Endothelial cell of umbilical vein (primary cell): ENCODE data around the gene C8B.

Experiments
- EZH2 ChIP-seq: IDR thresholded peaks from 2 replicates; pipeline ENCODE4 v1.6.1; 2012; ENCODE audit warnings: borderline replicate concordance, low read depth, mild to moderate bottlenecking, moderate library complexity, low read length, inconsistent platforms; ENCODE audit not compliant: severe bottlenecking
- JUN ChIP-seq: IDR thresholded peaks from 2 replicates; pipeline ENCODE4 v1.6.1; 2011; ENCODE audit warnings: borderline replicate concordance, low read depth; ENCODE audit not compliant: insufficient read length, insufficient read depth
- MYC ChIP-seq: IDR thresholded peaks from one replicate; pipeline ENCODE4 v1.6.1; 2011; ENCODE audit warnings: mild to moderate bottlenecking, low read depth, low read length
- POLR2A ChIP-seq: IDR thresholded peaks from 2 replicates; pipeline ENCODE4 v1.6.1; 2012; ENCODE audit warnings: low read depth, mild to moderate bottlenecking, control low read depth, low read length
- POLR2AphosphoS5 ChIP-seq: IDR thresholded peaks from 2 replicates; pipeline ENCODE4 v1.6.1; 2012; ENCODE audit warnings: low read depth, mild to moderate bottlenecking, control low read depth, low read length, moderate library complexity; ENCODE audit not compliant: insufficient read depth
- TF ChIP-seq, protein P1 (sequence below), 2 donors: IDR thresholded peaks; 1 replicate in 1 of 2; 2 replicates in 1 of 2; pipeline ENCODE4 v1.5.1; 2011; ENCODE audit warnings: low read length in 2 of 2, mild to moderate bottlenecking in 2 of 2, moderate library complexity in 2 of 2, control low read depth in 1 of 2, inconsistent platforms in 1 of 2, low read depth in 1 of 2; ENCODE audit not compliant: insufficient read depth in 1 of 2; ENCODE audit errors: extremely low read depth in 1 of 2
- TF ChIP-seq, protein P2 (sequence below): IDR thresholded peaks from 2 replicates; pipeline ENCODE4 v1.6.1; 2011; ENCODE audit not compliant: insufficient read depth, insufficient read length

DNA sequence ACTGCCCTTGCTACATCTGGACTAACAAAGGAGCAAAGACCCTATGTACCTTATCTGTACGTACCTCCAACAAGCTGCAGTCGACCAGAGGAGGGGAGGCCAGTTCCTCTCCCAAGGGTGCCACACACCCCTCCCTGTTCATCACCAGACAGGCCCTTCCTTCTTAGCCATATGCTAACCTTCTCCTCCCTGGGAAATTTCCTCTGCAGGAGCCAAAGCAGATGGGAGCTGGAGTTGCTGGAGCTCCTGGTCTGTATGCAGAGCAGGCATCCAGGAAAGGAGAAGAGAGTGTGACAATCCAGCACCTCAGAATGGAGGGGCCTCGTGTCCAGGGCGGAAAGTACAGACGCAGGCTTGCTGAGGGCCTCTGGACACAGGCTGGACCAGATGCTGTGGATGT lies 48.5 kb downstream of the C8B start:
- TF ChIP-seq, protein P1, sequence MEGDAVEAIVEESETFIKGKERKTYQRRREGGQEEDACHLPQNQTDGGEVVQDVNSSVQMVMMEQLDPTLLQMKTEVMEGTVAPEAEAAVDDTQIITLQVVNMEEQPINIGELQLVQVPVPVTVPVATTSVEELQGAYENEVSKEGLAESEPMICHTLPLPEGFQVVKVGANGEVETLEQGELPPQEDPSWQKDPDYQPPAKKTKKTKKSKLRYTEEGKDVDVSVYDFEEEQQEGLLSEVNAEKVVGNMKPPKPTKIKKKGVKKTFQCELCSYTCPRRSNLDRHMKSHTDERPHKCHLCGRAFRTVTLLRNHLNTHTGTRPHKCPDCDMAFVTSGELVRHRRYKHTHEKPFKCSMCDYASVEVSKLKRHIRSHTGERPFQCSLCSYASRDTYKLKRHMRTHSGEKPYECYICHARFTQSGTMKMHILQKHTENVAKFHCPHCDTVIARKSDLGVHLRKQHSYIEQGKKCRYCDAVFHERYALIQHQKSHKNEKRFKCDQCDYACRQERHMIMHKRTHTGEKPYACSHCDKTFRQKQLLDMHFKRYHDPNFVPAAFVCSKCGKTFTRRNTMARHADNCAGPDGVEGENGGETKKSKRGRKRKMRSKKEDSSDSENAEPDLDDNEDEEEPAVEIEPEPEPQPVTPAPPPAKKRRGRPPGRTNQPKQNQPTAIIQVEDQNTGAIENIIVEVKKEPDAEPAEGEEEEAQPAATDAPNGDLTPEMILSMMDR (IDR thresholded peaks at IDR 0.05; ENCODE audit: extremely low read depth in 1 of 2, insufficient read depth in 1 of 2, low read depth in 1 of 2, low read length in 2 of 2): no peak
- TF ChIP-seq POLR2A: no peak
- TF ChIP-seq POLR2AphosphoS5: no peak
- TF ChIP-seq MYC: no peak
- TF ChIP-seq, protein P2, sequence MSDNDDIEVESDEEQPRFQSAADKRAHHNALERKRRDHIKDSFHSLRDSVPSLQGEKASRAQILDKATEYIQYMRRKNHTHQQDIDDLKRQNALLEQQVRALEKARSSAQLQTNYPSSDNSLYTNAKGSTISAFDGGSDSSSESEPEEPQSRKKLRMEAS: no peak
- no peak for TF ChIP-seq EZH2
- TF ChIP-seq JUN: no peak
